H1 (cell line): ENCODE data around the gene JADE3. TPM values are rescaled to one million over a fixed set of nuclear protein-coding genes. Genes with fewer than 3 reads are reported as not detected.

Source experiments
- CTCF ChIA-PET: fragments of 300-600 bp; sonication (Branson Sonifier 250); formaldehyde crosslinking; loops from one replicate; lab custom pipeline; 2021; ENCODE audit not compliant: partially characterized antibody; lab: Charles Lee
- POLR2A ChIA-PET: fragments of 300-600 bp; sonication (Branson Sonifier 250); formaldehyde crosslinking; loops from one replicate; lab custom pipeline; 2021; ENCODE audit warnings: inconsistent platforms; ENCODE audit not compliant: partially characterized antibody; lab: Charles Lee
- DNase-seq, 2 experiments: peaks; one replicate each; pipeline versions ENCODE4 v3.0.0 to v3.0.0-alpha.2; 2010 to 2022; ENCODE audit warnings: low spot score in 2 of 2, low read depth in 1 of 2, mixed read lengths in 1 of 2
- FAIRE-seq: peaks from 2 replicates; lab custom pipeline; 2011; peaks lifted over from hg19 to GRCh38; lab: Jason Lieb, UNC
- H2AFZ ChIP-seq: 2 replicates; pipeline ENCODE4 v1.8.1; 2012; ENCODE audit warnings: low read length, inconsistent platforms
- H2AK5ac ChIP-seq: 2 replicates; pipeline ENCODE4 v1.6.1; 2013; ENCODE audit warnings: low read depth, low read length
- H2BK120ac ChIP-seq: replicated peaks from 2 replicates; pipeline ENCODE3; 2013; ENCODE audit warnings: low read depth, low read length, inconsistent platforms
- H2BK12ac ChIP-seq: 2 replicates; pipeline ENCODE4 v1.6.1; 2013; ENCODE audit warnings: low read depth, low read length
- H2BK15ac ChIP-seq: 2 replicates; pipeline ENCODE4 v1.6.1; 2013; ENCODE audit warnings: low read length
- H2BK20ac ChIP-seq: 2 replicates; pipeline ENCODE4 v1.6.1; 2013; ENCODE audit warnings: low read length
- H2BK5ac ChIP-seq: 2 replicates; pipeline ENCODE4 v1.6.1; 2013; ENCODE audit warnings: low read depth, low read length
- H3K14ac ChIP-seq: 2 replicates; pipeline ENCODE4 v1.6.1; 2013; ENCODE audit warnings: inconsistent platforms; ENCODE audit not compliant: insufficient read length
- H3K18ac ChIP-seq: 2 replicates; pipeline ENCODE4 v1.6.1; 2013; ENCODE audit warnings: low read length; ENCODE audit errors: extremely low read depth
- H3K23ac ChIP-seq: 2 replicates; pipeline ENCODE4 v1.6.1; 2013; ENCODE audit warnings: inconsistent platforms; ENCODE audit not compliant: insufficient read length
- H3K23me2 ChIP-seq: 2 replicates; pipeline ENCODE4 v1.6.1; 2013; ENCODE audit warnings: low read depth, low read length
- H3K27ac ChIP-seq: 2 replicates; pipeline ENCODE4 v1.6.1; 2011; ENCODE audit warnings: low read depth, low read length, inconsistent platforms
- H3K27me3 ChIP-seq, 4 experiments: replicated peaks in 1 of 4; 1 replicate in 1 of 4; 2 replicates in 3 of 4; pipeline versions ENCODE4 v1.6.1 to v1.8.1; 2011 to 2013; ENCODE audit warnings: low read length in 3 of 4, mild to moderate bottlenecking in 3 of 4, inconsistent platforms in 2 of 4, mixed read lengths in 2 of 4, moderate library complexity in 1 of 4; ENCODE audit not compliant: control insufficient read depth in 3 of 4, insufficient read depth in 3 of 4; ENCODE audit errors: extremely low read depth in 1 of 4
- H3K36me3 ChIP-seq, 4 experiments: 2 replicates each; pipeline versions ENCODE4 v1.6.1 to v1.8.1; 2011 to 2013; ENCODE audit warnings: mild to moderate bottlenecking in 4 of 4, low read length in 3 of 4, moderate library complexity in 2 of 4, control low read depth in 1 of 4, inconsistent platforms in 1 of 4; ENCODE audit not compliant: insufficient read depth in 4 of 4, control insufficient read depth in 2 of 4
- H3K4ac ChIP-seq: replicated peaks from 2 replicates; pipeline ENCODE3; 2013; ENCODE audit warnings: low read length, low read depth, mixed read lengths, inconsistent platforms; ENCODE audit not compliant: insufficient read length
- H3K4me1 ChIP-seq, 4 experiments: replicated peaks in 1 of 4; 1 replicate in 1 of 4; 2 replicates in 3 of 4; pipeline versions ENCODE4 v1.6.1 to v1.8.1; 2011 to 2013; ENCODE audit warnings: low read length in 3 of 4, inconsistent platforms in 2 of 4, mixed read lengths in 1 of 4; ENCODE audit not compliant: insufficient read depth in 4 of 4, control insufficient read depth in 3 of 4
- H3K4me2 ChIP-seq, 2 experiments: 2 replicates each; pipeline versions ENCODE4 v1.6.1 to v1.8.1; 2011 to 2013; ENCODE audit warnings: low read depth in 2 of 2, low read length in 2 of 2, control low read depth in 1 of 2, inconsistent platforms in 1 of 2, mild to moderate bottlenecking in 1 of 2; ENCODE audit not compliant: insufficient read depth in 1 of 2
- H3K4me3 ChIP-seq, 4 experiments: fragments of 200-600, 300-600 bp in 1 of 4; sonication (generic), shearing (Covaris generic), sonication (Bioruptor Twin) in 1 of 4; 2 replicates each; pipeline versions ENCODE4 v1.5.1 to v1.8.1; 2011 to 2016; ENCODE audit warnings: low read length in 4 of 4, low read depth in 3 of 4, control low read depth in 2 of 4, inconsistent platforms in 2 of 4, mild to moderate bottlenecking in 2 of 4, mixed read lengths in 1 of 4, moderate library complexity in 1 of 4; ENCODE audit not compliant: insufficient read depth in 2 of 4; ENCODE audit errors: extremely low read depth in 1 of 4
- H3K56ac ChIP-seq: replicated peaks from 2 replicates; pipeline ENCODE3; 2013; ENCODE audit warnings: low read depth, mild to moderate bottlenecking, mixed read lengths, low read length, inconsistent platforms; ENCODE audit not compliant: insufficient read length
- H3K79me1 ChIP-seq: 2 replicates; pipeline ENCODE4 v1.6.1; 2013; ENCODE audit warnings: low read depth, low read length, control low read depth
- H3K79me2 ChIP-seq, 2 experiments: 2 replicates each; pipeline versions ENCODE4 v1.6.1 to v1.8.1; 2012 to 2013; ENCODE audit warnings: low read length in 2 of 2, mild to moderate bottlenecking in 2 of 2, inconsistent platforms in 1 of 2; ENCODE audit not compliant: insufficient read depth in 2 of 2, control insufficient read depth in 1 of 2
- H3K9ac ChIP-seq, 4 experiments: replicated peaks in 1 of 4; 1 replicate in 1 of 4; 2 replicates in 3 of 4; pipeline versions ENCODE4 v1.6.1 to v1.8.1; 2011 to 2013; ENCODE audit warnings: low read depth in 3 of 4, low read length in 3 of 4, control low read depth in 2 of 4, mild to moderate bottlenecking in 2 of 4, moderate library complexity in 2 of 4, inconsistent platforms in 1 of 4; ENCODE audit errors: extremely low read depth in 1 of 4
- H3K9me3 ChIP-seq, 2 experiments: 2 replicates each; pipeline versions ENCODE4 v1.6.1 to v1.8.1; 2012 to 2013; ENCODE audit warnings: mild to moderate bottlenecking in 2 of 2, moderate library complexity in 2 of 2, control low read depth in 1 of 2, inconsistent platforms in 1 of 2, low read depth in 1 of 2, low read length in 1 of 2, mixed read lengths in 1 of 2; ENCODE audit not compliant: insufficient read depth in 2 of 2
- H4K20me1 ChIP-seq, 2 experiments: replicated peaks in 1 of 2; 2 replicates each; pipeline versions ENCODE3 to v1.8.1; 2011 to 2013; ENCODE audit warnings: inconsistent platforms in 2 of 2, low read length in 2 of 2, mild to moderate bottlenecking in 1 of 2; ENCODE audit not compliant: insufficient read depth in 2 of 2, control insufficient read depth in 1 of 2
- H4K5ac ChIP-seq: 2 replicates; pipeline ENCODE4 v1.6.1; 2013; ENCODE audit warnings: low read length, low read depth, mixed read lengths, inconsistent platforms; ENCODE audit not compliant: insufficient read length
- H4K8ac ChIP-seq: 2 replicates; pipeline ENCODE4 v1.8.0; 2013; ENCODE audit warnings: mild to moderate bottlenecking, moderate library complexity, low read length, inconsistent platforms; ENCODE audit not compliant: insufficient read depth; ENCODE audit errors: extremely low read depth
- H4K91ac ChIP-seq: replicated peaks from 2 replicates; pipeline ENCODE3; 2013; ENCODE audit warnings: low read length, mixed read lengths, inconsistent platforms; ENCODE audit not compliant: insufficient read length
- BRCA1 ChIP-seq: IDR thresholded peaks from 2 replicates; pipeline ENCODE4 v1.6.1; 2012; ENCODE audit warnings: low read depth, low read length, improper control_type of control experiment
- E2F6 ChIP-seq: IDR thresholded peaks from 2 replicates; pipeline ENCODE4 v1.6.1; 2012; ENCODE audit warnings: inconsistent platforms
- KDM4A ChIP-seq: IDR thresholded peaks from one replicate; pipeline ENCODE4 v1.7.1; 2012; ENCODE audit warnings: low read depth, mild to moderate bottlenecking, moderate library complexity, low read length, inconsistent platforms; ENCODE audit not compliant: severe bottlenecking
- KDM5A ChIP-seq: fragments of 200-600 bp; IDR thresholded peaks from 2 replicates; pipeline ENCODE4 v1.7.1; 2012; ENCODE audit warnings: mild to moderate bottlenecking, low read length, inconsistent platforms, mixed read lengths
- MAFK ChIP-seq: IDR thresholded peaks from 2 replicates; pipeline ENCODE4 v1.6.1; 2012; ENCODE audit warnings: low read depth, mild to moderate bottlenecking, improper control_type of control experiment, low read length
- MAX ChIP-seq: IDR thresholded peaks from 2 replicates; pipeline ENCODE4 v1.6.1; 2012; ENCODE audit warnings: inconsistent platforms
- PHF8 ChIP-seq: fragments of 200-600 bp; sonication (generic); conservative IDR thresholded peaks from 2 replicates; pipeline ENCODE4 v1.7.1; 2012; ENCODE audit warnings: low read depth, mild to moderate bottlenecking, inconsistent platforms, low read length, moderate library complexity
- POLR2A ChIP-seq, 2 experiments: IDR thresholded peaks; 1 replicate in 1 of 2; 2 replicates in 1 of 2; pipeline ENCODE4 v1.6.1; 2011; ENCODE audit warnings: low read depth in 2 of 2, low read length in 2 of 2, mild to moderate bottlenecking in 2 of 2; ENCODE audit errors: control extremely low read depth in 1 of 2
- RAD21 ChIP-seq, 2 experiments: IDR thresholded peaks in 1 of 2; conservative IDR thresholded peaks in 1 of 2; 2 replicates each; pipeline ENCODE4 v1.6.1; 2011; ENCODE audit warnings: low read depth in 2 of 2, low read length in 2 of 2, improper control_type of control experiment in 1 of 2, inconsistent platforms in 1 of 2, mild to moderate bottlenecking in 1 of 2, moderate library complexity in 1 of 2
- WGBS, 2 experiments: shearing (Covaris generic) in 1 of 2; methylation state at CpG; one replicate each; pipeline versions ENCODE4 v1.1.6 to v1.1.7; 2013 to 2015; ENCODE audit warnings: low lambda C conversion rate in 2 of 2, mixed read lengths in 2 of 2, inconsistent platforms in 1 of 2, low coverage in 1 of 2, missing lambda C conversion rate in 1 of 2; ENCODE audit not compliant: insufficient replicate concordance in 2 of 2, insufficient coverage in 1 of 2, insufficient read length in 1 of 2; ENCODE audit errors: extremely low coverage in 1 of 2, missing lambda C conversion rate in 1 of 2; 5-methylcytosine and 5-hydroxymethylcytosine counted together
- polyA plus RNA-seq, 7 experiments: library from polyadenylated mRNA; depleted of rRNA in 3 of 7; stranded (reverse) in 5 of 7; unstranded in 2 of 7; fragments of >200 nt in 5 of 7; fragments of 200-250 nt in 2 of 7; gene quantifications; 1 replicate in 5 of 7; 2 replicates in 1 of 7; 4 replicates in 1 of 7; pipeline versions ENCODE4 v1.2.1 to v1.2.3, GENCODE V29; 2011 to 2013; ENCODE audit warnings: missing spikeins in 2 of 7, mixed read lengths in 2 of 7
- total RNA-seq: library from RNA; stranded (reverse); fragmentation: NEBNext Ultra II Directional; extraction: Animal tissue kit (Norgen Biotek cat#: 25700); gene quantifications from 2 replicates; pipeline ENCODE4 v1.2.1, GENCODE V29; 2021

Gene JADE3
- total and polyA plus RNA-seq, 2 of the 8 experiments (the other 6 are each of a cell fraction or from before 2014, with no cell fraction given): 6.9 to 21.5 TPM

- Histone ChIP-seq H3K56ac (no peak overlapping the region), H2BK120ac (no peak overlapping the region), H3K18ac (no peak overlapping the region), H2BK5ac (no peak overlapping the region), H2AFZ (no peak overlapping the region), H3K4me3 (no peak overlapping the region), H4K91ac (no peak overlapping the region), H3K79me1 (peaks cover 4% of the 10 kb centered on the region; the same call in 1 of the 2 replicates), H2BK12ac (no peak overlapping the region), H2AK5ac (no peak overlapping the region), H3K9ac (no peak overlapping the region), H3K27me3 (no peaks in the 10 kb centered on the region), H4K5ac (no peak overlapping the region), H4K8ac (no peak overlapping the region), H3K27ac (no peak overlapping the region), H2BK15ac (no peak overlapping the region), H3K23me2 (no peaks in the 10 kb centered on the region), H3K4me1 (peaks cover 0 to 9% (median 4%) of the 10 kb centered on the region in 4 experiments; a peak in 3 of 7 replicates), H3K36me3 (no peaks in the 10 kb centered on the region), H3K9me3 (no peaks in the 10 kb centered on the region), H2BK20ac (no peak overlapping the region), H3K4ac (no peak overlapping the region), H3K14ac (no peak overlapping the region), H3K23ac (no peak overlapping the region), H3K4me2 (no peak overlapping the region), H3K79me2 (peaks cover 2 to 69% of the 10 kb centered on the region in 2 experiments; a peak in 3 of 4 replicates), H4K20me1 (no peaks in the 10 kb centered on the region)
- WGBS, 2 experiments: 67% methylated on average over 1 of the region's 2 CpGs; no CpG with 5 or more reads in 1 of the 2 experiments
- CTCF ChIA-PET: interaction anchor here (2.8 kb wide), 1 partner anchor 23 kb away, joined by 8 read pairs; no protein-coding TSS in a partner anchor
- no peak for FAIRE-seq
- TF ChIP-seq BRCA1 (no peak), PHF8 (no peak), POLR2A (IDR thresholded peaks at IDR 0.05; ENCODE audit: control extremely low read depth in 1 of 2, low read depth in 2 of 2, low read length in 2 of 2) (no peak), MAFK (no peak), KDM4A (no peak), RAD21 (IDR thresholded peaks at IDR 0.05 in 1 of 2, conservative IDR thresholded peaks at IDR 0.05 in 1 of 2; ENCODE audit: low read depth in 2 of 2, low read length in 2 of 2) (no peak), KDM5A (no peak), E2F6 (no peak), MAX (no peak)
- DNase-seq: no peak
- POLR2A ChIA-PET: interaction anchor here (0.6 kb wide), 1 partner anchor 8 kb away, joined by 3 read pairs; no protein-coding TSS in a partner anchor
Measured at GRCh38 chrX:46954716-46955115, 42.5 kb downstream of the JADE3 start.
